Measurements from ENCODE around the gene HIPK2. TPM values are rescaled to one million over a fixed set of nuclear protein-coding genes. Genes with fewer than 3 reads are reported as not detected.

HIPK2 gene
- polyA plus RNA-seq, 3 donors, result 6.3 to 29.0 (median 23.2) TPM

- no peak overlapping the region for H3K27ac ChIP-seq (ENCODE audit: low read depth, low read length)
- whole genome bisulfite sequencing, 3 donors, result 76 to 82% (median 81%) methylated on average over 2 of the region's 2 CpGs
These were observed 19.8 kb upstream of the HIPK2 start for GRCh38 chr7:139797607-139798006.

- 90 to 94% (median 93%) methylated on average over 7 of the region's 7 CpGs for WGBS, 3 donors
- no peak overlapping the region for H3K27ac ChIP-seq (ENCODE audit: low read depth, low read length)
These were observed 13.5 kb upstream of the HIPK2 start for GRCh38 chr7:139791316-139791715.

DNA sequence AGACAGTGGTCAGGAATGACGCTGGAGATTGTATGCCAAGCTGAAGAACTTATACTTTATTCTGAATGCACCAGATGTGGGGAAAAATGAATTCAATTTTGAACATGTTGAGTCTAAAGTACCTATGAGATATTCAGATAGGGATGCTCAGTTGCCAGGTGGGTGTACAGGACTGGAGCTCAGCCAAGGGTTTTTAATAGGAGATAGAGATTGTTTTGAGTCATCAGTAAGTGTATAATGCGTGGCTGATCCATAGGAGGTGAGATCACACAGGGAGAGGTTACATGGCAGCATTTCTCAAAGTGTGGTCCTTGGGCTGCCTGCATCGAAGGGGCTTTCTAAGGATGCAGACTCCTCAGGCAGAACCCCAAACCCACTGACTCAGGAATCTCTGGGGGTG lies 6.8 kb upstream of the HIPK2 start:
- 86 to 91% (median 89%) methylated on average over 3 of the region's 3 CpGs for WGBS, 3 donors
- H3K27ac ChIP-seq (ENCODE audit: low read depth, low read length), result no peak overlapping the region

GRCh38 chr7:139783647-139784385 lies 6.0 kb upstream of the HIPK2 start:
- WGBS, 3 donors, result 54 to 58% (median 55%) methylated on average over 3 of the region's 3 CpGs
- H3K27ac ChIP-seq (ENCODE audit: low read depth, low read length), result no peak overlapping the region

- H3K27ac ChIP-seq (ENCODE audit: low read depth, low read length), result no peak overlapping the region
- WGBS, 3 donors, result 78 to 86% (median 79%) methylated on average over 3 of the region's 3 CpGs
These were observed 5.1 kb upstream of the HIPK2 start for GRCh38 chr7:139782932-139783331.

GRCh38 chr7:139777133-139777891 lies 486 bp downstream of the HIPK2 start:
- 1% methylated on average over 55 to 99 of the region's 102 CpGs for WGBS, 3 donors

DNA sequence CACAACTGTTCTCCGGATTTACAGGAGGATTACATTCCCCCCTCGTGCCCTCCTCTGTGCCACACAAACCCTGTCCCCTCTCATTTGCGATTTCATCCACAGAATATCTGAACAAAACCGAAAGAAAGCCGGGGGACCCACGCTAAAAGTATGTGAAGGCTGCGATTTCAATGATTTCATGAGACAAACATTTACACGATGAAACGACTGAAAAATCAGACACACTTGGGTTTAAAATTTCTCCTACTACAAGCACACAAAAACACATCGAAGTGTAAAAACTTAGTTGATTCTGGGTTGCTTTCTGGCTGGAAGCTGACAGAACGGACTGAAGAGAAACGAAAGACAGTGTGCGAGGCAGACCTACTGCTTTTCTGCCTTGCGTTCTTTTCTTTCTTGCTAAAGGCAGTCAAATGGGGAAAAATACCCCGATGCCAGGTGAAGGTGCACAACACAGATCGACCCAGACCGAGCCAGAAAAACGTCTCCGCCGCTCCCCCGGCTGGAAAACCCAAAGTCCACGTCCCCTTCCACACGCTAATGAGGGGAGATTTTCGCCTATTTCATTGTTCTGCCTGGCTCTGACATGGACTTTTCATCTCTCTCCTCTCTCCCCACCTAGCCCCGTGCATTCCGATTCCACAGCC lies 1.2 kb downstream of the HIPK2 start:
- WGBS, 3 donors, result 0 to 1% (median 0%) methylated on average over 26 of the region's 26 CpGs
- peak overlapping the region; percentile 87 for H3K27ac ChIP-seq (ENCODE audit: low read depth, low read length)

More at GRCh38 chr7:139777133-139777891, 486 bp downstream of the HIPK2 start:
- H3K27ac ChIP-seq (ENCODE audit: low read depth, low read length), result peak overlapping the region; percentile 87

DNA sequence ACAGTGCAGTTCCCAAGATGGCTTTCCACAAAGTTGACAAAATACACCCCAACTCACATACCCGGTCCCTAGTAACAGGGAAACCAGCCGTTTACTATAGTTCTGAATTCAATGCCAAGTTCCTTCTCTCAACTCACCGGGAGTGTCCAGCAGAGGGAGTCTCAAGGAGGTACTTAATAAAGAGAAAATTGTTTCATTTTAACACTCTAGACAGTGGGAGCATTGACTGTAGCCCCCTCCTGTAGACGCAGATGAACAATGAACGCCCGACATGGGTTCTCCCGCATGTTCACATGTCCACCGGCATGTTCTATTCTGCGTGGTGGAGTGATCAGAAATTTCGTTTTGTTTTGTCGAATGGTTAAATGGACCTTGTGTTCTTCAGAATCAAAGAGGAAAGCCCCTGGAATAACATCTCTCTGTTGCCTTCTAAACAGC lies 1.9 kb downstream of the HIPK2 start:
- no peak overlapping the region for H3K27ac ChIP-seq (ENCODE audit: low read depth, low read length)
- 1 to 2% (median 1%) methylated on average over 11 of the region's 11 CpGs for WGBS, 3 donors

DNA sequence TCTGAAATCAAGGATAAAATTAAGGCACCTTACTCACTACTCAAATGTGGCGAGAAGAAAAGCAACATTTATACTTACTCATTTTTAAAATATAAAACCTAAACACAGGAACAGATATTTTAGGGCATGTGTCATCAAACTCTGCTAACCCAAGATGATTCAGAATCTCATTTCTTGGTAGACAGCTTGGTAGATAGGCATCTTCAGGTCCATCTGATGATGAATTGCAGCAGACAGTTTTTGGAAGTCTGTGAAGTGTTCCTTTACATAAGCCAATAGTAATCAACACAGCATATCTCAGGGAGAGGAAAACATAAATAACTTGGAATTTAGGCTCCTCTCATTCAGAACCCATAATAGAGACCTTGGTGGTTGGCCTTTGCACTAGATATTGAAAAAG lies 3.4 kb downstream of the HIPK2 start:
- no peak overlapping the region for H3K27ac ChIP-seq (ENCODE audit: low read depth, low read length)
- WGBS, 3 donors, result 94 to 98% (median 97%) methylated on average over 1 of the region's 1 CpG

- no peak overlapping the region for H3K27ac ChIP-seq (ENCODE audit: low read depth, low read length)
- WGBS, 3 donors, result 83 to 92% (median 86%) methylated on average over 5 of the region's 5 CpGs
These were observed 4.4 kb downstream of the HIPK2 start for GRCh38 chr7:139773371-139773770.

DNA sequence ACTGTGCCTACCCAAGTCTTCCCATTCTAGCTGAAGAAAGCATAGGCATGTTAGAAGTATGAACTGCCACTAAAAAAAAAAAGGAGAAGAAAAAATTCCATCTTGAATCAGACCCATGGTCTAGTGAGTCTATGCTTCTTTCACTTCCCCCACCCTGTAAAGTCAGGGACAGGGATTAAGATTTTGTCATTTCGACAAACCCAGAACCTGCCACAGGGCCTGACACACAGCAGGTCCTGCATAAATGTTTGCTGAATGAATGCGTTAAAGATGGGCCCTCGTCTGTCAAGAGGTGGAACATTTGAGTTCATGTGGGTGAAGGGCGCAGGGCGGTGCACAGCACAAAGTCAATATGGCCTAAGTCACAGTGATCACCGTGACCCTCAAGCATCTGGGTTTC lies 4.9 kb downstream of the HIPK2 start:
- WGBS, 3 donors, result 88 to 96% (median 94%) methylated on average over 6 of the region's 6 CpGs

DNA sequence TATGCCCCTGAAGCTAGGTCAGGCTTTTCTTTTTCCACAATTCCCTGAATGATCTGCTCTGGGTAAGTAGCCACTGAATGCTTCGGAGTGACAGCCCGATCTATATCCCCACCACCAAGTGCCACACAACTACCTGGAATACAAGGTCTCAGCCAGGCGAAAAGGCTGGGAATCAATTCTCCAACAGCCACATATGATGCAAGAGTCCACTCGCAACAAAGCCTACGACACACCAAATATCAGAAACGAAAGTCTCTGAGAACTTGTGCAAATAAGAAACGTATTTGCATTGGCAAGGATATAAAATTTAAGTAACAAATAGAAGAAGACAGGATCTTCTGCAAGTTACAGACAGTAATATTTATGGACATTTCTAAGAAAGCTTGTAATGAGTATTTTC lies 5.7 kb downstream of the HIPK2 start:
- WGBS, 3 donors, result 34 to 70% (median 63%) methylated on average over 7 of the region's 7 CpGs
- no peak overlapping the region for H3K27ac ChIP-seq (ENCODE audit: low read depth, low read length)

More for the DNA sequence above, 4.9 kb downstream of the HIPK2 start:
- no peak overlapping the region for H3K27ac ChIP-seq (ENCODE audit: low read depth, low read length)

GRCh38 chr7:139771001-139771956 lies 6.5 kb downstream of the HIPK2 start:
- WGBS, 3 donors, result 70 to 78% (median 76%) methylated on average over 15 of the region's 15 CpGs
- H3K27ac ChIP-seq (ENCODE audit: low read depth, low read length), result no peak overlapping the region

DNA sequence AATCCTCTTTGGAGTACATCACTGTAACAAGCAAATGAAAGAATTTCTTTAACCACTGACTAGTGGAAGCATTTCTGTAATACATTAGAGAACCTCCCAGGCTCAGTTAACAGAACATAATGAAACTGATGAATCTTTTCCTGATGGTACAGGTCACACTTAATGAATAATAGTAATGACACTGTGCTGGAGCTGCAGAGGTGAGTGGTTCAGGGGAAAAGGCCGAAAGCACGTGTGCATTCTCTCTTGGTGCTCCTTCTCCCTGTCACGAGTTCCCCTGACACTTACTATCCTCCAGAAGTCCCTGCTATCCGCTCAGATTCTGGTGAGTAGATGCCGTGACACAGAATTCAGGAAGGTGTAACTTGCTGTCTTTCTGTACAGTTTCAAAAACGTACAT lies 8.0 kb downstream of the HIPK2 start:
- WGBS, 3 donors, result 87 to 91% (median 88%) methylated on average over 6 of the region's 6 CpGs
- H3K27ac ChIP-seq (ENCODE audit: low read depth, low read length), result no peak overlapping the region

DNA sequence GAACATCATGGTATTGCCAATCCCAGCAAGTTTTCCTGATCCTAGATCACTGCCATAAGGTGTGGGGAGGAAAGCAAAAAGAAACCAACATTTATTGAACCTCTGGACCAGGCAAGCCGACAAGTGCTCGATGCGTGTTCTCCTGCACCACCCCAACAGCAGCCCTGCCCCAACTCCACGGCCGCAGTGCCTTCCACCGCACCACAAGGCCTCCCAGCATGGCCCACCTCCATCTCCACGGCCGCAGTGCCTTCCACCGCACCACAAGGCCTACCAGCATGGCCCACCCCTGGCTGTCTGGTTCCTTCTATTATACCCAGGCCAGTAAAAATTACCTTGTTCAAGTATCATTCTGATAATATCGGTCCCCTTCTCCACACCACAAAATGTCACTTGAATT lies 8.7 kb downstream of the HIPK2 start:
- 97 to 98% (median 97%) methylated on average over 10 of the region's 10 CpGs for WGBS, 3 donors
- H3K27ac ChIP-seq (ENCODE audit: low read depth, low read length), result no peak overlapping the region

GRCh38 chr7:139768249-139768824 lies 9.5 kb downstream of the HIPK2 start:
- H3K27ac ChIP-seq (ENCODE audit: low read depth, low read length), result no peak overlapping the region
- WGBS, 3 donors, result 50 to 55% (median 51%) methylated on average over 4 of the region's 4 CpGs

- H3K27ac ChIP-seq (ENCODE audit: low read depth, low read length), result no peak overlapping the region
These were observed 10.2 kb downstream of the HIPK2 start for GRCh38 chr7:139767561-139767982.

DNA sequence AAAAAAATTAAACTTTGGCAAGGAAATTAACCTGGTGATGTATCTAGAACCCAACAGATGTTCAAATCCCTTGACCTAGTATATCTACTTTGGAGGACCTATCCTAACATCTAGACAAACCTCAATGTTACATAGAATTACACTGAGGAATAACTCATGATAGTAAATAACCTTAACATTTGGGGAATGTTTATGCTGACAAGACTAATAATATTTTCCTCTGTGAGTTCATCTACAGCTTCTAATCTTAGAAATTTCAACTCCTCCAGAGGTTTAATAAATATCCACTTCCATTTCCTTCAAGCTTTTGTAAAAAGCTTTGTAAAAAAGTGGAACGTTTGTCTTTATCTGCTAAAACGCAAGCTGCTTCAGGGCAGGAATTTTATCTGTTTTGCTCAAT lies 12.7 kb downstream of the HIPK2 start:
- WGBS, 3 donors, result 44 to 62% (median 48%) methylated on average over 2 of the region's 2 CpGs
- no peak overlapping the region for H3K27ac ChIP-seq (ENCODE audit: low read depth, low read length)
